ENCODE results near the gene PTPRD. TPM values are rescaled to one million over a fixed set of nuclear protein-coding genes. Genes with fewer than 3 reads are reported as not detected.

Gene PTPRD
- total and polyA plus RNA-seq, 9 donors = 16.2 to 231 (median 85.8) TPM

- intact Hi-C loops (cut with DNase I) = no loop called here
- Histone ChIP-seq H3K4me3 (no peak overlapping the region), H3K27ac (no peak overlapping the region), H3K4me1 (ENCODE audit: insufficient read depth) (no peaks in the 10 kb centered on the region), H3K9me3 (no peaks in the 10 kb centered on the region), H3K36me3 (no peaks in the 10 kb centered on the region), H3K27me3 (no peaks in the 10 kb centered on the region)
- TF ChIP-seq POLR2A (IDR thresholded peaks at IDR 0.05) (no peak), EP300 (IDR thresholded peaks at IDR 0.05) (no peak)
- TF ChIP-seq, protein P1, sequence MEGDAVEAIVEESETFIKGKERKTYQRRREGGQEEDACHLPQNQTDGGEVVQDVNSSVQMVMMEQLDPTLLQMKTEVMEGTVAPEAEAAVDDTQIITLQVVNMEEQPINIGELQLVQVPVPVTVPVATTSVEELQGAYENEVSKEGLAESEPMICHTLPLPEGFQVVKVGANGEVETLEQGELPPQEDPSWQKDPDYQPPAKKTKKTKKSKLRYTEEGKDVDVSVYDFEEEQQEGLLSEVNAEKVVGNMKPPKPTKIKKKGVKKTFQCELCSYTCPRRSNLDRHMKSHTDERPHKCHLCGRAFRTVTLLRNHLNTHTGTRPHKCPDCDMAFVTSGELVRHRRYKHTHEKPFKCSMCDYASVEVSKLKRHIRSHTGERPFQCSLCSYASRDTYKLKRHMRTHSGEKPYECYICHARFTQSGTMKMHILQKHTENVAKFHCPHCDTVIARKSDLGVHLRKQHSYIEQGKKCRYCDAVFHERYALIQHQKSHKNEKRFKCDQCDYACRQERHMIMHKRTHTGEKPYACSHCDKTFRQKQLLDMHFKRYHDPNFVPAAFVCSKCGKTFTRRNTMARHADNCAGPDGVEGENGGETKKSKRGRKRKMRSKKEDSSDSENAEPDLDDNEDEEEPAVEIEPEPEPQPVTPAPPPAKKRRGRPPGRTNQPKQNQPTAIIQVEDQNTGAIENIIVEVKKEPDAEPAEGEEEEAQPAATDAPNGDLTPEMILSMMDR (IDR thresholded peaks at IDR 0.05) = no peak
- 92 to 96% (median 94%) methylated on average over 6 of the region's 6 CpGs for WGBS, 3 donors
- DNase-seq = no peak
Observed at GRCh38 chr9:8643464-8643863, 1969.3 kb downstream of the PTPRD start.

DNA sequence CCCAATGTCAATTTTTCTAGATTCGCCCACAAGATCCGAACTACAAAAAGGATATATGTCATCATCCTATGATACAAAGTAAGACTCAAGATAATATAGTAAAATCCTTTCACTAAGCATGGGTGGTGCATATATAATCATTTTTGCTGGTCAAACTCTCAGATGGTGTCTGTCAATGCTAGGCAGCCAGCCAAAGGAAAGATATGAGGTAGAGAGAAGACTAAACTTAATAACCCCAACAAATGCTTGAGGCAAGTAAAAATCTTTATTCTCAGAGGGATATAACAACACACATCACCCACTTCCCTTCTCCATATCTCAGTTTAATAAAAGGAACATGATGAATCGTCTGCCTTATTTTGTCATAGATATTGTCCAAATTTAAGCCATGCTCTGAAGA is 1972.0 kb downstream of the PTPRD start:
- TF ChIP-seq EP300 (IDR thresholded peaks at IDR 0.05) (no peak), POLR2A (IDR thresholded peaks at IDR 0.05) (no peak)
- Histone ChIP-seq H3K27ac (no peak overlapping the region), H3K4me3 (no peak overlapping the region), H3K36me3 (no peaks in the 10 kb centered on the region), H3K27me3 (no peaks in the 10 kb centered on the region), H3K9me3 (no peaks in the 10 kb centered on the region), H3K4me1 (ENCODE audit: insufficient read depth) (no peaks in the 10 kb centered on the region)
- DNase-seq = no peak
- WGBS, 3 donors = 66 to 71% (median 70%) methylated on average over 3 of the region's 3 CpGs
- intact Hi-C loops (cut with DNase I) = no loop called here

DNA sequence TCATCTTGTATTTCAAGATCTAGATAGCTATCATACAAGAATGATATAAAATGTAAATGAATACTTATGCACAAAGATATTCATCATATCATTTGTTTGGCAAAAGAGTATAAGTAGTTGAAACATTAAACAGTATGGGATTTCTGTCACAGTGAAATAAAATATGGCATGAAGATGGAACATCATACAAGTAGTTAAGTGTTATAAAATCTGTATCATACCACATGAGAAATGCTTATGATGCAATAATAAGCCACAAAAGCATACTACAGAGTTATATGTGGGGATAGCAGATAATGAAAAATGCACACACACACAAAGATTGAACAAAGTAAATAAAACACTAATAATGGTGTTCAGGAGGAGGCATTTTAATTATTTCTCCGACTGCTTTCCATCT is 1975.2 kb downstream of the PTPRD start:
- no peaks in the 10 kb centered on the region for H3K4me1 ChIP-seq (ENCODE audit: insufficient read depth)
- no peaks in the 10 kb centered on the region for H3K27me3 ChIP-seq
- H3K36me3 ChIP-seq = no peaks in the 10 kb centered on the region
- no peak overlapping the region for H3K4me3 ChIP-seq
- H3K27ac ChIP-seq = no peak overlapping the region
- no peaks in the 10 kb centered on the region for H3K9me3 ChIP-seq
- 80 to 98% (median 98%) methylated on average over 1 of the region's 1 CpG for WGBS, 3 donors
- no peak for DNase-seq
- intact Hi-C loops (cut with DNase I) = no loop called here
- no peak for TF ChIP-seq EP300 (IDR thresholded peaks at IDR 0.05)
- TF ChIP-seq, protein P1 (IDR thresholded peaks at IDR 0.05) = no peak
- no peak for TF ChIP-seq POLR2A (IDR thresholded peaks at IDR 0.05)

DNA sequence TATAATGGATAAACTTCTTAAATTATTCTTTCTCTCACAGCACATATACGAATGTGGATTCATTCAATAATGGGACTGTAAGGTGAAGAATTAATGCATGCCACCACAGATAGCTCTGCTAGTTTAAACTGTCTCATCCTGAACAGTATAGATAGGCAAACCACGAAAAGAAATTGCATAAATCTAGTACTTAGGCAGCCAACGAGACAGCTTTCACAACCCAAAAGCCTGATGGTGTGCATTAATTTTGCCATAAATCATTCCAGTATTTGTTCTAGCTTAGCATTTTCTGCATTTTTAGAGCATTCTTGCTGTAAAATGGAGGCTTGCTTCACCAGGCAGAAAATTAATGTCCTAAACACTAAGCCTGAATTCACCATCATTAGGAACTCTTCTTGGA is 1979.0 kb downstream of the PTPRD start:
- Histone ChIP-seq H3K4me1 (ENCODE audit: insufficient read depth) (no peaks in the 10 kb centered on the region), H3K9me3 (no peaks in the 10 kb centered on the region), H3K4me3 (no peak overlapping the region), H3K27me3 (no peaks in the 10 kb centered on the region), H3K27ac (no peak overlapping the region), H3K36me3 (no peaks in the 10 kb centered on the region)
- no peak for DNase-seq
- intact Hi-C loops (cut with DNase I) = no loop called here
- TF ChIP-seq EP300 (IDR thresholded peaks at IDR 0.05) = no peak
- TF ChIP-seq, protein P1 (IDR thresholded peaks at IDR 0.05) = no peak
- TF ChIP-seq POLR2A (IDR thresholded peaks at IDR 0.05) = no peak
- WGBS, 3 donors = 57 to 66% (median 64%) methylated on average over 3 of the region's 3 CpGs

DNA sequence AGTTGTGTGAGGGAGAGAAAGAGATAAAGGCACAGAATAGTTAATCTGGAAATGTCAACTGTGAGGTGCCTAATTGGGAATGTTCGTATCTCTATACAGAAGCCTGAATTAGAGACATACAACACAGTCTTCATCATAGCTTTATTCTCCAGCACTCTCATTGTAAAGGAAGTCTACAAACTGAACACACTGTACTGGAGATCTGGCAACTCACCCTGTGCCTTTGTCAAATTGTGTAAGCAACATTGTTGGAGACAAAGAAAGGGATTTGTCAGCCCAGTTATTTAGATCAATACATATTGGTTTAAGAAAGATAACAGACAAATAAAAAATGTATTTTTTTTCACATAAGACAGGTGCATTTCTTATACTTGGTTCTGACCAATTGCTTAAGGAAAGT is 1980.3 kb downstream of the PTPRD start:
- intact Hi-C loops (cut with DNase I) = no loop called here

More for the DNA sequence above, 1980.3 kb downstream of the PTPRD start:
- Histone ChIP-seq H3K4me3 (no peak overlapping the region), H3K9me3 (no peaks in the 10 kb centered on the region), H3K4me1 (ENCODE audit: insufficient read depth) (no peaks in the 10 kb centered on the region), H3K36me3 (no peaks in the 10 kb centered on the region), H3K27ac (no peak overlapping the region), H3K27me3 (no peaks in the 10 kb centered on the region)
- DNase-seq = no peak
- WGBS, 3 donors = 72 to 78% (median 77%) methylated on average over 1 of the region's 1 CpG
- TF ChIP-seq EP300 (IDR thresholded peaks at IDR 0.05) = no peak
- no peak for TF ChIP-seq POLR2A (IDR thresholded peaks at IDR 0.05)
- TF ChIP-seq, protein P1 (IDR thresholded peaks at IDR 0.05) = no peak

Measured in ovary (tissue), 9 donors.